H1 (cell line): ENCODE data around the gene KRTAP10-5. TPM values are rescaled to one million over a fixed set of nuclear protein-coding genes. Genes with fewer than 3 reads are reported as not detected.
A peak's percentile ranks its signal among the peaks of the same experiment; 100 is the strongest.

ENCODE experiments used
- CTCF ChIA-PET: fragments of 300-600 bp; sonication (Branson Sonifier 250); formaldehyde crosslinking; loops from one replicate; lab custom pipeline; 2021; ENCODE audit not compliant: partially characterized antibody; lab: Charles Lee
- POLR2A ChIA-PET: fragments of 300-600 bp; sonication (Branson Sonifier 250); formaldehyde crosslinking; loops from one replicate; lab custom pipeline; 2021; ENCODE audit warnings: inconsistent platforms; ENCODE audit not compliant: partially characterized antibody; lab: Charles Lee
- DNase-seq, 2 experiments: peaks; one replicate each; pipeline versions ENCODE4 v3.0.0 to v3.0.0-alpha.2; 2010 to 2022; ENCODE audit warnings: low spot score in 2 of 2, low read depth in 1 of 2, mixed read lengths in 1 of 2
- FAIRE-seq: peaks from 2 replicates; lab custom pipeline; 2011; peaks lifted over from hg19 to GRCh38; lab: Jason Lieb, UNC
- H2AFZ ChIP-seq: 2 replicates; pipeline ENCODE4 v1.8.1; 2012; ENCODE audit warnings: low read length, inconsistent platforms
- H2AK5ac ChIP-seq: 2 replicates; pipeline ENCODE4 v1.6.1; 2013; ENCODE audit warnings: low read depth, low read length
- H2BK120ac ChIP-seq: replicated peaks from 2 replicates; pipeline ENCODE3; 2013; ENCODE audit warnings: low read depth, low read length, inconsistent platforms
- H2BK12ac ChIP-seq: 2 replicates; pipeline ENCODE4 v1.6.1; 2013; ENCODE audit warnings: low read depth, low read length
- H2BK15ac ChIP-seq: 2 replicates; pipeline ENCODE4 v1.6.1; 2013; ENCODE audit warnings: low read length
- H2BK20ac ChIP-seq: 2 replicates; pipeline ENCODE4 v1.6.1; 2013; ENCODE audit warnings: low read length
- H2BK5ac ChIP-seq: 2 replicates; pipeline ENCODE4 v1.6.1; 2013; ENCODE audit warnings: low read depth, low read length
- H3K14ac ChIP-seq: 2 replicates; pipeline ENCODE4 v1.6.1; 2013; ENCODE audit warnings: inconsistent platforms; ENCODE audit not compliant: insufficient read length
- H3K18ac ChIP-seq: 2 replicates; pipeline ENCODE4 v1.6.1; 2013; ENCODE audit warnings: low read length; ENCODE audit errors: extremely low read depth
- H3K23ac ChIP-seq: 2 replicates; pipeline ENCODE4 v1.6.1; 2013; ENCODE audit warnings: inconsistent platforms; ENCODE audit not compliant: insufficient read length
- H3K23me2 ChIP-seq: 2 replicates; pipeline ENCODE4 v1.6.1; 2013; ENCODE audit warnings: low read depth, low read length
- H3K27ac ChIP-seq: 2 replicates; pipeline ENCODE4 v1.6.1; 2011; ENCODE audit warnings: low read depth, low read length, inconsistent platforms
- H3K27me3 ChIP-seq, 4 experiments: replicated peaks in 1 of 4; 1 replicate in 1 of 4; 2 replicates in 3 of 4; pipeline versions ENCODE4 v1.6.1 to v1.8.1; 2011 to 2013; ENCODE audit warnings: low read length in 3 of 4, mild to moderate bottlenecking in 3 of 4, inconsistent platforms in 2 of 4, mixed read lengths in 2 of 4, moderate library complexity in 1 of 4; ENCODE audit not compliant: control insufficient read depth in 3 of 4, insufficient read depth in 3 of 4; ENCODE audit errors: extremely low read depth in 1 of 4
- H3K36me3 ChIP-seq, 4 experiments: 2 replicates each; pipeline versions ENCODE4 v1.6.1 to v1.8.1; 2011 to 2013; ENCODE audit warnings: mild to moderate bottlenecking in 4 of 4, low read length in 3 of 4, moderate library complexity in 2 of 4, control low read depth in 1 of 4, inconsistent platforms in 1 of 4; ENCODE audit not compliant: insufficient read depth in 4 of 4, control insufficient read depth in 2 of 4
- H3K4ac ChIP-seq: replicated peaks from 2 replicates; pipeline ENCODE3; 2013; ENCODE audit warnings: low read length, low read depth, mixed read lengths, inconsistent platforms; ENCODE audit not compliant: insufficient read length
- H3K4me1 ChIP-seq, 4 experiments: replicated peaks in 1 of 4; 1 replicate in 1 of 4; 2 replicates in 3 of 4; pipeline versions ENCODE4 v1.6.1 to v1.8.1; 2011 to 2013; ENCODE audit warnings: low read length in 3 of 4, inconsistent platforms in 2 of 4, mixed read lengths in 1 of 4; ENCODE audit not compliant: insufficient read depth in 4 of 4, control insufficient read depth in 3 of 4
- H3K4me2 ChIP-seq, 2 experiments: 2 replicates each; pipeline versions ENCODE4 v1.6.1 to v1.8.1; 2011 to 2013; ENCODE audit warnings: low read depth in 2 of 2, low read length in 2 of 2, control low read depth in 1 of 2, inconsistent platforms in 1 of 2, mild to moderate bottlenecking in 1 of 2; ENCODE audit not compliant: insufficient read depth in 1 of 2
- H3K4me3 ChIP-seq, 4 experiments: fragments of 200-600, 300-600 bp in 1 of 4; sonication (generic), shearing (Covaris generic), sonication (Bioruptor Twin) in 1 of 4; 2 replicates each; pipeline versions ENCODE4 v1.5.1 to v1.8.1; 2011 to 2016; ENCODE audit warnings: low read length in 4 of 4, low read depth in 3 of 4, control low read depth in 2 of 4, inconsistent platforms in 2 of 4, mild to moderate bottlenecking in 2 of 4, mixed read lengths in 1 of 4, moderate library complexity in 1 of 4; ENCODE audit not compliant: insufficient read depth in 2 of 4; ENCODE audit errors: extremely low read depth in 1 of 4
- H3K56ac ChIP-seq: replicated peaks from 2 replicates; pipeline ENCODE3; 2013; ENCODE audit warnings: low read depth, mild to moderate bottlenecking, mixed read lengths, low read length, inconsistent platforms; ENCODE audit not compliant: insufficient read length
- H3K79me1 ChIP-seq: 2 replicates; pipeline ENCODE4 v1.6.1; 2013; ENCODE audit warnings: low read depth, low read length, control low read depth
- H3K79me2 ChIP-seq, 2 experiments: 2 replicates each; pipeline versions ENCODE4 v1.6.1 to v1.8.1; 2012 to 2013; ENCODE audit warnings: low read length in 2 of 2, mild to moderate bottlenecking in 2 of 2, inconsistent platforms in 1 of 2; ENCODE audit not compliant: insufficient read depth in 2 of 2, control insufficient read depth in 1 of 2
- H3K9ac ChIP-seq, 4 experiments: replicated peaks in 1 of 4; 1 replicate in 1 of 4; 2 replicates in 3 of 4; pipeline versions ENCODE4 v1.6.1 to v1.8.1; 2011 to 2013; ENCODE audit warnings: low read depth in 3 of 4, low read length in 3 of 4, control low read depth in 2 of 4, mild to moderate bottlenecking in 2 of 4, moderate library complexity in 2 of 4, inconsistent platforms in 1 of 4; ENCODE audit errors: extremely low read depth in 1 of 4
- H3K9me3 ChIP-seq, 2 experiments: 2 replicates each; pipeline versions ENCODE4 v1.6.1 to v1.8.1; 2012 to 2013; ENCODE audit warnings: mild to moderate bottlenecking in 2 of 2, moderate library complexity in 2 of 2, control low read depth in 1 of 2, inconsistent platforms in 1 of 2, low read depth in 1 of 2, low read length in 1 of 2, mixed read lengths in 1 of 2; ENCODE audit not compliant: insufficient read depth in 2 of 2
- H4K20me1 ChIP-seq, 2 experiments: replicated peaks in 1 of 2; 2 replicates each; pipeline versions ENCODE3 to v1.8.1; 2011 to 2013; ENCODE audit warnings: inconsistent platforms in 2 of 2, low read length in 2 of 2, mild to moderate bottlenecking in 1 of 2; ENCODE audit not compliant: insufficient read depth in 2 of 2, control insufficient read depth in 1 of 2
- H4K5ac ChIP-seq: 2 replicates; pipeline ENCODE4 v1.6.1; 2013; ENCODE audit warnings: low read length, low read depth, mixed read lengths, inconsistent platforms; ENCODE audit not compliant: insufficient read length
- H4K8ac ChIP-seq: 2 replicates; pipeline ENCODE4 v1.8.0; 2013; ENCODE audit warnings: mild to moderate bottlenecking, moderate library complexity, low read length, inconsistent platforms; ENCODE audit not compliant: insufficient read depth; ENCODE audit errors: extremely low read depth
- H4K91ac ChIP-seq: replicated peaks from 2 replicates; pipeline ENCODE3; 2013; ENCODE audit warnings: low read length, mixed read lengths, inconsistent platforms; ENCODE audit not compliant: insufficient read length
- ASH2L ChIP-seq: fragments of 200-600, 300-600 bp; sonication (generic); IDR thresholded peaks from one replicate; pipeline ENCODE4 v1.7.1; 2017; ENCODE audit warnings: low read length
- CBX5 ChIP-seq: fragments of 300-800, 300-1000 bp; sonication (generic); IDR thresholded peaks from 2 replicates; pipeline ENCODE4 v1.7.1; 2016; ENCODE audit warnings: antibody characterized with exemption, low read length, low read depth
- KDM5A ChIP-seq: fragments of 200-600 bp; IDR thresholded peaks from 2 replicates; pipeline ENCODE4 v1.7.1; 2012; ENCODE audit warnings: mild to moderate bottlenecking, low read length, inconsistent platforms, mixed read lengths
- RXRA ChIP-seq: IDR thresholded peaks from 2 replicates; pipeline ENCODE4 v1.6.1; 2011; ENCODE audit warnings: low read depth, mild to moderate bottlenecking, low read length, moderate library complexity; ENCODE audit not compliant: insufficient read depth
- TBP ChIP-seq: IDR thresholded peaks from 2 replicates; pipeline ENCODE4 v1.6.1; 2011; ENCODE audit warnings: low read depth, low read length, improper control_type of control experiment
- TCF12 ChIP-seq: IDR thresholded peaks from 2 replicates; pipeline ENCODE4 v1.6.1; 2011; ENCODE audit warnings: low read depth, mild to moderate bottlenecking, low read length
- WGBS, 2 experiments: shearing (Covaris generic) in 1 of 2; methylation state at CpG; one replicate each; pipeline versions ENCODE4 v1.1.6 to v1.1.7; 2013 to 2015; ENCODE audit warnings: low lambda C conversion rate in 2 of 2, mixed read lengths in 2 of 2, inconsistent platforms in 1 of 2, low coverage in 1 of 2, missing lambda C conversion rate in 1 of 2; ENCODE audit not compliant: insufficient replicate concordance in 2 of 2, insufficient coverage in 1 of 2, insufficient read length in 1 of 2; ENCODE audit errors: extremely low coverage in 1 of 2, missing lambda C conversion rate in 1 of 2; 5-methylcytosine and 5-hydroxymethylcytosine counted together
- polyA plus RNA-seq, 7 experiments: library from polyadenylated mRNA; depleted of rRNA in 3 of 7; stranded (reverse) in 5 of 7; unstranded in 2 of 7; fragments of >200 nt in 5 of 7; fragments of 200-250 nt in 2 of 7; gene quantifications; 1 replicate in 5 of 7; 2 replicates in 1 of 7; 4 replicates in 1 of 7; pipeline versions ENCODE4 v1.2.1 to v1.2.3, GENCODE V29; 2011 to 2013; ENCODE audit warnings: missing spikeins in 2 of 7, mixed read lengths in 2 of 7
- total RNA-seq: library from RNA; stranded (reverse); fragmentation: NEBNext Ultra II Directional; extraction: Animal tissue kit (Norgen Biotek cat#: 25700); gene quantifications from 2 replicates; pipeline ENCODE4 v1.2.1, GENCODE V29; 2021

Gene KRTAP10-5
- total and polyA plus RNA-seq, 2 of the 8 experiments (the other 6 are each of a cell fraction or from before 2014, with no cell fraction given): 0.09 TPM; not detected in 1

- Histone ChIP-seq H3K79me2 (no peaks in the 10 kb centered on the region), H3K36me3 (no peaks in the 10 kb centered on the region), H4K5ac (no peak overlapping the region), H3K27ac (no peak overlapping the region), H2BK15ac (no peak overlapping the region), H2BK20ac (no peak overlapping the region), H3K56ac (no peak overlapping the region), H4K91ac (no peak overlapping the region), H3K4me1 (peaks cover 0 to 5% (median 2%) of the 10 kb centered on the region in 4 experiments; a peak in 4 of 7 replicates), H3K14ac (no peak overlapping the region), H3K4me2 (no peak overlapping the region), H3K27me3 (no peaks in the 10 kb centered on the region), H2BK120ac (no peak overlapping the region), H3K23me2 (no peaks in the 10 kb centered on the region), H2BK12ac (no peak overlapping the region), H3K9ac (no peak overlapping the region; a peak in 1 of 7 replicates), H3K79me1 (no peaks in the 10 kb centered on the region; the same call in 1 of the 2 replicates), H3K9me3 (peaks cover 10 to 11% of the 10 kb centered on the region in 2 experiments), H2AK5ac (no peak overlapping the region), H2AFZ (no peak overlapping the region), H4K20me1 (peaks cover 0 to 1% of the 10 kb centered on the region in 2 experiments), H3K18ac (no peak overlapping the region), H3K4ac (peak overlapping the region; percentile 50), H3K23ac (no peak overlapping the region), H2BK5ac (no peak overlapping the region), H4K8ac (no peak overlapping the region), H3K4me3 (no peak overlapping the region)
- ChIA-PET CTCF (interaction anchor here (0.6 to 4.0 kb wide), 25 partner anchors 8 to 182 kb away, joined by 3 to 16 read pairs (median 4); partner anchors contain the start of genes KRTAP10-11, KRTAP10-7, KRTAP10-9 and KRTAP12-2), POLR2A (no interaction called here)
- 93% methylated on average over 3 of the region's 3 CpGs; no CpG with 5 or more reads in 1 of the 2 experiments for WGBS, 2 experiments
- DNase-seq: no peak
- no peak for FAIRE-seq
- TF ChIP-seq RXRA (no peak), TCF12 (no peak), ASH2L (no peak), CBX5 (no peak), KDM5A (no peak), TBP (no peak)
Observed at GRCh38 chr21:44618909-44619308, 38.5 kb upstream of the KRTAP10-5 start.
